Measurements from ENCODE around the gene YEATS2. TPM values are rescaled to one million over a fixed set of nuclear protein-coding genes. Genes with fewer than 3 reads are reported as not detected.

The YEATS2 gene
- polyA plus RNA-seq, 3 donors, result 4.8 to 5.4 (median 5.0) TPM

- WGBS, 3 donors, result 74 to 90% (median 82%) methylated on average over 13 of the region's 13 CpGs
- no peak overlapping the region for H3K27ac ChIP-seq (ENCODE audit: low read depth, low read length)
Measured at GRCh38 chr3:183845608-183846288, 148.2 kb downstream of the YEATS2 start.

- no peak overlapping the region for H3K27ac ChIP-seq (ENCODE audit: low read depth, low read length)
- WGBS, 3 donors, result 75 to 96% (median 86%) methylated on average over 4 of the region's 4 CpGs
Measured at GRCh38 chr3:183854318-183855035, 156.9 kb downstream of the YEATS2 start.

GRCh38 chr3:183857863-183858262 lies 160.3 kb downstream of the YEATS2 start:
- no peak overlapping the region for H3K27ac ChIP-seq (ENCODE audit: low read depth, low read length)
- WGBS, 3 donors, result 94 to 97% (median 97%) methylated on average over 3 of the region's 3 CpGs

Other genes starting within 250 kb of the YEATS2 start
- gene KLHL6, start 142.1 kb upstream of the YEATS2 start, polyA plus RNA-seq, result 1 to 10 TPM in 2 of 3 donors, under 1 TPM in 1; 0.44 to 1.3 (median 1.2) TPM
- gene KLHL24, start 62.2 kb upstream of the YEATS2 start, polyA plus RNA-seq, result 10 to 100 TPM; 10.1 to 15.6 (median 10.8) TPM
- gene MAP6D1, start 127.8 kb downstream of the YEATS2 start, polyA plus RNA-seq, result 1 to 10 TPM in 1 of 3 donors, under 1 TPM in 1, not detected in 1; 0.70 to 1.8 TPM
- 10 to 100 TPM; 34.8 to 60.8 (median 47.5) TPM for gene PARL, start 187.1 kb downstream of the YEATS2 start, polyA plus RNA-seq